ENCODE results near the gene GPR89B. TPM values are rescaled to one million over a fixed set of nuclear protein-coding genes. Genes with fewer than 3 reads are reported as not detected.
"Not testable (repeated sequence)": the region's sequence is repeated elsewhere in the genome, so short reads cannot be mapped to it uniquely, and the experiment has no call there.

The GPR89B gene
- total RNA-seq, result 10 to 100 TPM; 19.4 to 31.3 TPM

DNA sequence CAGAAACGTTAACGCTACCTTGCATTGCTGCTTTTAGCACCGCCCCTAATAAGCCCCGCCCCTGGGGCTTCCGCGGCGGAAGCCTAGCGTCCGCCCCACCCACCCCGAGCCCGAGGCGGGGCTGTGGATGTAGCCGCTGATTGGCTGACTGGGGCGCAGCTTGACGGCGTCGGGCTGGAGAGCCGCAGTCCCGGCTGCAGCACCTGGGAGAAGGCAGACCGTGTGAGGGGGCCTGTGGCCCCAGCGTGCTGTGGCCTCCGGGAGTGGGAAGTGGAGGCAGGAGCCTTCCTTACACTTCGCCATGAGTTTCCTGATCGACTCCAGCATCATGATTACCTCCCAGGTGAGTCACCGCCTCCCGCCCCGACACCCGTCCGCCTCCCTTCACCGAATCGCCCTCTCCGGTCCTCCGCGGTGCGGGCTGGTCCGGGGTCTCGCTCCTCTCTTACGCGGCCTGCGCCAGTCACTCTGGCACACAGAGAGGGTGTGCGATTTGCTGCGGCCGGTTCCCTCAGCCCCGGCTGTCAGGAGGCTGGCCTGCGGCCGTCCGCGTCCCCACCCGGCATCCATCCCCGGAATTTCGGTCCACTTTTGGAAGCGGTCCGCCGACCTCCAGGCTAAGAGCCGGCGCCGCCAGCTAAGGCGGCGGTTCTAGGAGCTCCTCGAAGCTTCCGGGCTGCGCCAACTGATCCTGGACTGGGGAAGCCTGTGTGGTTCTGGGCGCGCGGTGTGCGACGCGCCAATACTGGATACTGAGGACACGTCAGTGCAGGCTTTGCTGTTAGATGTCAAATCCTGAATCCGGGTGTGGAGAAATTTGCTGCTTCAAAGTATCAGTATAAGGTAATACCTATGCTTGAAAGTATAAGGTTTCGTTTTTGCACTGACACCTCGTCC, at the start of gene GPR89B:
GPR89B (plus strand) TSS at position 185 of the 897 bp plus-strand sequence; CDS start at position 302, 117 bp downstream.
- not testable (repeated sequence) for H3K9me3 ChIP-seq; H3K36me3 ChIP-seq; H3K27me3 ChIP-seq (replicated peaks; ENCODE audit: insufficient read depth)
- Histone ChIP-seq H3K27ac (peak within 1 kb of the TSS; percentile 72 to 85), H3K4me3 (peak within 1 kb of the TSS; percentile 79), H3K4me1 (ENCODE audit: control insufficient read depth in 1 of 2, low read depth in 2 of 2) (peaks cover 7 to 12% of the 10 kb centered on the region in 2 donors)
- peak; percentile 46 for DNase-seq (ENCODE audit: low spot score)
- peak; percentile 96 for ATAC-seq (ENCODE audit: insufficient number of reproducible peaks, low FRiP score, low read depth)

DNA sequence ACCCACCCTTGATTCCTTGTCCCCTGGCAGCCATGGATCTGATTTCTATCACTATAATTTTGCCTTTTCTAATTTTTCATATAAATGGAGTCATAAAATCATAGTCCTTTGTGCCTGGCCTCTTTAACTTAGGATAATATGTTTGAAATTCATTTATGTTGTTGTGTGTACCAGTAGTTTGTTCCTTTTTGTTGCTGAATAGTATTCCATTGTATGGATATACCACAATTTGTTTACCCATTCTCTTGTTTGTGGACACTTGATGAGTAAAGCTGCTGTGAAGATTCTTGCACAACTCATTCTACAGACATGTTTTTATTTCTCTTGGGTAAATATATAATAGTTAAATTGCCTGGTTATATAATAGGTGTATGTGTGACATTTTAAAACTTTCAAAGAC, 48.3 kb upstream of the GPR89B start:
- Histone ChIP-seq H3K9me3 (no peaks in the 10 kb centered on the region), H3K27me3 (replicated peaks; ENCODE audit: insufficient read depth) (no peaks in the 10 kb centered on the region), H3K4me1 (ENCODE audit: control insufficient read depth in 1 of 2, low read depth in 2 of 2) (peaks cover 5 to 14% of the 10 kb centered on the region in 2 donors), H3K27ac (no peak overlapping the region), H3K4me3 (no peak overlapping the region), H3K36me3 (no peaks in the 10 kb centered on the region)
- DNase-seq (ENCODE audit: low spot score) (no peak), ATAC-seq (ENCODE audit: insufficient number of reproducible peaks, low FRiP score, low read depth) (no peak)
- TF ChIP-seq, protein P1, sequence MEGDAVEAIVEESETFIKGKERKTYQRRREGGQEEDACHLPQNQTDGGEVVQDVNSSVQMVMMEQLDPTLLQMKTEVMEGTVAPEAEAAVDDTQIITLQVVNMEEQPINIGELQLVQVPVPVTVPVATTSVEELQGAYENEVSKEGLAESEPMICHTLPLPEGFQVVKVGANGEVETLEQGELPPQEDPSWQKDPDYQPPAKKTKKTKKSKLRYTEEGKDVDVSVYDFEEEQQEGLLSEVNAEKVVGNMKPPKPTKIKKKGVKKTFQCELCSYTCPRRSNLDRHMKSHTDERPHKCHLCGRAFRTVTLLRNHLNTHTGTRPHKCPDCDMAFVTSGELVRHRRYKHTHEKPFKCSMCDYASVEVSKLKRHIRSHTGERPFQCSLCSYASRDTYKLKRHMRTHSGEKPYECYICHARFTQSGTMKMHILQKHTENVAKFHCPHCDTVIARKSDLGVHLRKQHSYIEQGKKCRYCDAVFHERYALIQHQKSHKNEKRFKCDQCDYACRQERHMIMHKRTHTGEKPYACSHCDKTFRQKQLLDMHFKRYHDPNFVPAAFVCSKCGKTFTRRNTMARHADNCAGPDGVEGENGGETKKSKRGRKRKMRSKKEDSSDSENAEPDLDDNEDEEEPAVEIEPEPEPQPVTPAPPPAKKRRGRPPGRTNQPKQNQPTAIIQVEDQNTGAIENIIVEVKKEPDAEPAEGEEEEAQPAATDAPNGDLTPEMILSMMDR (IDR thresholded peaks at IDR 0.05), result no peak

DNA sequence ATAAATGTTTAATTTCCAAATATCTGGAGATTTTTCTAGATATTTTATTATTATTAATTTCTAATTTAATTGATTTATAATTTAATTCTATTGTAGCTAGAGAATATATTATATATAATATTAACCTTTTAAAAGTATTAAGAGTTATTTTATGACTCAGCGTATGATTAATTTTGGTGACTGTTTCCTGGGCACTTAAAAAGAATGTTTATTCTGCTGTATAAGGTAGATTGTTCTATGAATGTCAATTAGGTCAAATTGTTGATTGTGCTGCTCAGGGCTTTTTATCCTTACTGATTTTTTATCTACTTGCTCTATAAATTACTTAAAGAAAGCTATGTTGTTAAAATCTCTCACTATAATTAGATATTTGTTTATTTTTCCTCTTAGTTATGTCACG, 45.7 kb upstream of the GPR89B start:
- TF ChIP-seq, protein P1 (IDR thresholded peaks at IDR 0.05), result no peak
- Histone ChIP-seq H3K27me3 (replicated peaks; ENCODE audit: insufficient read depth) (no peaks in the 10 kb centered on the region), H3K9me3 (no peaks in the 10 kb centered on the region), H3K4me3 (no peak overlapping the region), H3K36me3 (no peaks in the 10 kb centered on the region), H3K27ac (no peak overlapping the region), H3K4me1 (ENCODE audit: control insufficient read depth in 1 of 2, low read depth in 2 of 2) (peaks cover 4 to 10% of the 10 kb centered on the region in 2 donors)
- DNase-seq (ENCODE audit: low spot score) (no peak), ATAC-seq (ENCODE audit: insufficient number of reproducible peaks, low FRiP score, low read depth) (no peak)

DNA sequence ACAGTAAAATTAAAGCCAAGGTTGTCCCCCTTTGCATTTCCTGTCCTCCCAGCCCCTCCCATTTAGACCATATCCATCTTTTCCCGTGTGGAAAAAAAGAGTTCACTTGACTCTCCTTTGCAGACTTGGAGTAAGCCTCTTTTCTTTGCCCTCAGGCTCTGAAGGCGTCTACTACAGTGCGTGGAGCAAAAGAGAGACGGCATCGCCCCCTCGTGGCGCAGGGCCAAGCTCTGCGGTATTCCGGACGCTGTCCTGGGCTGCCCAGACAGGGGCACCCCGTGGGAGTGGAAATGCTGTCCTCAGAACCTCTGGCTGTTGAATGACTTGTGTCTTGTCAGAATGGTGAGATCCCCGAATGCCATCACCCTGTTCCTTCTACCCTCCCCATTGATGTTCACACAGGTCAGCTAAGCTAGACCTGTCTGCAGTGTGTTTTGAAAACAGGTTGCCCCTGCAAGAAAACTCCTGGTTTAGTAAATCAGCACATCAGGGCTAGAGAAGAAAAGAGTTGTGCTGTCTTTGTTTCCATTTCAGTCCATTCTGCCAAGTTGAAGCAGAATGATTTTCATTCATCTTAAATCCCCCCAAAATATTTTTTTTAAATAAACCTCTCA, 37.9 kb upstream of the GPR89B start:
- Histone ChIP-seq H3K4me1 (ENCODE audit: control insufficient read depth in 1 of 2, low read depth in 2 of 2) (peaks cover 0 to 7% of the 10 kb centered on the region in 2 donors), H3K27ac (no peak overlapping the region), H3K27me3 (replicated peaks; ENCODE audit: insufficient read depth) (no peaks in the 10 kb centered on the region), H3K36me3 (no peaks in the 10 kb centered on the region), H3K9me3 (no peaks in the 10 kb centered on the region), H3K4me3 (no peak overlapping the region)
- DNase-seq (ENCODE audit: low spot score) (no peak), ATAC-seq (ENCODE audit: insufficient number of reproducible peaks, low FRiP score, low read depth) (no peak)
- TF ChIP-seq, protein P1 (IDR thresholded peaks at IDR 0.05), result peak; percentile 46

DNA sequence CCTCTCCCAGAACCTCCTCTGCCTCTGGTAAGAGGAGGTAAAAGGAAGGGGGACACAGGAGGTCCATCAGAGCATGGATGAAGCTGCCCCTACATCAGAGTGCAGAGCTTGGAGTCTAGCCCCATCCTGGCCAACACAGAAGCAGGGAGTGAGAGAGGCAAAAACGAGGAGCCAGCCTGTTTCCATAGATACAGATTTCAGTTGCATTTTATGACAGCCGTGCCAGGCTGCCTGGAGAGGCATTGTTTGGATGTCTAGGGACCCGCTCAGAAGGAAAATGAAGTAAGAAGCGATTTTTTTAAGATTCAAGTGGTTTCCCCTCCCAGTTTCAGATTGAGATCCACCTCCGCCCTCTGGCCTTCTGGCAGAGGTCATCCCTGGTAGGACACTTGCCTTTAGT, 37.1 kb upstream of the GPR89B start:
- Histone ChIP-seq H3K4me3 (no peak overlapping the region), H3K36me3 (no peaks in the 10 kb centered on the region), H3K27me3 (replicated peaks; ENCODE audit: insufficient read depth) (no peaks in the 10 kb centered on the region), H3K9me3 (no peaks in the 10 kb centered on the region), H3K4me1 (ENCODE audit: control insufficient read depth in 1 of 2, low read depth in 2 of 2) (peaks cover 0 to 7% of the 10 kb centered on the region in 2 donors), H3K27ac (no peak overlapping the region)
- DNase-seq (ENCODE audit: low spot score) (no peak), ATAC-seq (ENCODE audit: insufficient number of reproducible peaks, low FRiP score, low read depth) (no peak)
- TF ChIP-seq, protein P1 (IDR thresholded peaks at IDR 0.05), result no peak

Data from thoracic aorta (tissue), 2 donors.